HG02759 (cell line): ENCODE data around the gene SPEM1.

ENCODE experiments used
- ATAC-seq: cut with Tn5 transposase; IDR thresholded peaks from one replicate; pipeline ENCODE4 v1.9.1; 2021; ENCODE audit warnings: mild to moderate bottlenecking, moderate library complexity; ENCODE audit not compliant: unreplicated experiment

The SPEM1 gene

GRCh38 chr17:7419819-7420610 lies at the start of gene SPEM1:
SPEM1 (plus strand) TSS chr17:7420324; CDS start chr17:7420385, 61 bp downstream.
- no peak for ATAC-seq

GRCh38 chr17:7370853-7371252 lies 49.3 kb upstream of the SPEM1 start:
- no peak for ATAC-seq

GRCh38 chr17:7374353-7374752 lies 45.8 kb upstream of the SPEM1 start:
- ATAC-seq: no peak

GRCh38 chr17:7379134-7379533 lies 41.0 kb upstream of the SPEM1 start:
- ATAC-seq: no peak

GRCh38 chr17:7380321-7380720 lies 39.8 kb upstream of the SPEM1 start:
- no peak for ATAC-seq

- ATAC-seq: no peak
These were observed 39.1 kb upstream of the SPEM1 start, which contains the start of gene TNK1 for GRCh38 chr17:7380855-7381683. TNK1 (plus strand) TSS chr17:7381089; CDS start chr17:7382927, 1,838 bp downstream.

- ATAC-seq: no peak
These were observed 37.2 kb upstream of the SPEM1 start for GRCh38 chr17:7382901-7383300.

GRCh38 chr17:7383371-7383741 lies 36.8 kb upstream of the SPEM1 start:
- ATAC-seq: no peak

GRCh38 chr17:7383742-7384488 lies 36.2 kb upstream of the SPEM1 start:
- peak; percentile 84 for ATAC-seq

GRCh38 chr17:7384489-7385081 lies 35.5 kb upstream of the SPEM1 start:
- ATAC-seq: no peak

GRCh38 chr17:7388856-7389255 lies 31.3 kb upstream of the SPEM1 start:
- ATAC-seq: no peak

GRCh38 chr17:7389924-7390910 lies 29.9 kb upstream of the SPEM1 start:
- no peak for ATAC-seq

GRCh38 chr17:7391307-7391706 lies 28.8 kb upstream of the SPEM1 start:
- ATAC-seq: no peak

- no peak for ATAC-seq
These were observed 27.2 kb upstream of the SPEM1 start for GRCh38 chr17:7392696-7393612.

- peak; percentile 49 for ATAC-seq
These were observed 26.3 kb upstream of the SPEM1 start for GRCh38 chr17:7393613-7394451.

- peak; percentile 82 for ATAC-seq
These were observed 25.5 kb upstream of the SPEM1 start, which contains the start of gene PLSCR3 for GRCh38 chr17:7394452-7395191. PLSCR3 (minus strand) TSS chr17:7394525; CDS start chr17:7394110, 415 bp downstream.

- ATAC-seq: no peak
These were observed 24.0 kb upstream of the SPEM1 start for GRCh38 chr17:7396147-7396546.
